ENCODE measurements around the gene PATJ.

DNA sequence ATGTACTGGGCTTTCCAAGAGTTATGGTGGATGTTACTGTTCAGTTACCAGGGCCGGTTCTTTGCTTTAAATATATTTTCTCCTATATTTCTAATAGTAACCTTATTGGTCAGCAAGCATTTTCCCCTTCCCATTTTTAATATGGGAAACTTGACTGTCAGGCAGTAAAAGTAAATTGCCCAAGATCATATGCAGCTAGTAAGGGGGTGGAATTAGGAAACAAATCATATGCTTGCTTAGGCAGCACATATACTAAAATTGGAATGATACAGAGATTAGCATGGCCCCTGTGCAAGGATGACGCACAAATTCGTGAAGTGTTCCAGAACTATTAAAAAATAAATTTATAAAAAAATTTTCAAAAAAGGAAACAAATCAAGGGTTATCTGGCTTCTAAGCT, 73.9 kb downstream of the PATJ start:
- TF ChIP-seq, protein P1, sequence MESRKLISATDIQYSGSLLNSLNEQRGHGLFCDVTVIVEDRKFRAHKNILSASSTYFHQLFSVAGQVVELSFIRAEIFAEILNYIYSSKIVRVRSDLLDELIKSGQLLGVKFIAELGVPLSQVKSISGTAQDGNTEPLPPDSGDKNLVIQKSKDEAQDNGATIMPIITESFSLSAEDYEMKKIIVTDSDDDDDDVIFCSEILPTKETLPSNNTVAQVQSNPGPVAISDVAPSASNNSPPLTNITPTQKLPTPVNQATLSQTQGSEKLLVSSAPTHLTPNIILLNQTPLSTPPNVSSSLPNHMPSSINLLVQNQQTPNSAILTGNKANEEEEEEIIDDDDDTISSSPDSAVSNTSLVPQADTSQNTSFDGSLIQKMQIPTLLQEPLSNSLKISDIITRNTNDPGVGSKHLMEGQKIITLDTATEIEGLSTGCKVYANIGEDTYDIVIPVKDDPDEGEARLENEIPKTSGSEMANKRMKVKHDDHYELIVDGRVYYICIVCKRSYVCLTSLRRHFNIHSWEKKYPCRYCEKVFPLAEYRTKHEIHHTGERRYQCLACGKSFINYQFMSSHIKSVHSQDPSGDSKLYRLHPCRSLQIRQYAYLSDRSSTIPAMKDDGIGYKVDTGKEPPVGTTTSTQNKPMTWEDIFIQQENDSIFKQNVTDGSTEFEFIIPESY (IDR thresholded peaks at IDR 0.05; ENCODE audit: extremely low read depth, insufficient replicate concordance, low read length), result no peak
- TF ChIP-seq EZH2 (IDR thresholded peaks at IDR 0.05) (no peak), EGR1 (IDR thresholded peaks at IDR 0.05; ENCODE audit: low read depth) (no peak), TCF7L2 (IDR thresholded peaks at IDR 0.05; ENCODE audit: borderline replicate concordance, extremely low read depth, insufficient read depth, insufficient read length) (no peak), POLR2A (IDR thresholded peaks at IDR 0.05; ENCODE audit: borderline replicate concordance, extremely low read depth, insufficient read depth, insufficient read length) (no peak), SIN3A (IDR thresholded peaks at IDR 0.05; ENCODE audit: low read depth) (no peak)
- TF ChIP-seq, protein P2, sequence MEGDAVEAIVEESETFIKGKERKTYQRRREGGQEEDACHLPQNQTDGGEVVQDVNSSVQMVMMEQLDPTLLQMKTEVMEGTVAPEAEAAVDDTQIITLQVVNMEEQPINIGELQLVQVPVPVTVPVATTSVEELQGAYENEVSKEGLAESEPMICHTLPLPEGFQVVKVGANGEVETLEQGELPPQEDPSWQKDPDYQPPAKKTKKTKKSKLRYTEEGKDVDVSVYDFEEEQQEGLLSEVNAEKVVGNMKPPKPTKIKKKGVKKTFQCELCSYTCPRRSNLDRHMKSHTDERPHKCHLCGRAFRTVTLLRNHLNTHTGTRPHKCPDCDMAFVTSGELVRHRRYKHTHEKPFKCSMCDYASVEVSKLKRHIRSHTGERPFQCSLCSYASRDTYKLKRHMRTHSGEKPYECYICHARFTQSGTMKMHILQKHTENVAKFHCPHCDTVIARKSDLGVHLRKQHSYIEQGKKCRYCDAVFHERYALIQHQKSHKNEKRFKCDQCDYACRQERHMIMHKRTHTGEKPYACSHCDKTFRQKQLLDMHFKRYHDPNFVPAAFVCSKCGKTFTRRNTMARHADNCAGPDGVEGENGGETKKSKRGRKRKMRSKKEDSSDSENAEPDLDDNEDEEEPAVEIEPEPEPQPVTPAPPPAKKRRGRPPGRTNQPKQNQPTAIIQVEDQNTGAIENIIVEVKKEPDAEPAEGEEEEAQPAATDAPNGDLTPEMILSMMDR (IDR thresholded peaks at IDR 0.05 in 2 of 3, conservative IDR thresholded peaks at IDR 0.05 in 1 of 3; ENCODE audit: borderline replicate concordance in 1 of 3, insufficient read depth in 1 of 3, low read depth in 2 of 3, low read length in 2 of 3), result no peak
